HuH-7.5 (cell line): ENCODE measurements around the gene RASSF1.

ENCODE experiments used
- DNase-seq: peaks from one replicate; pipeline ENCODE4 v3.0.0; 2011; ENCODE audit warnings: low spot score

Gene RASSF1

DNA sequence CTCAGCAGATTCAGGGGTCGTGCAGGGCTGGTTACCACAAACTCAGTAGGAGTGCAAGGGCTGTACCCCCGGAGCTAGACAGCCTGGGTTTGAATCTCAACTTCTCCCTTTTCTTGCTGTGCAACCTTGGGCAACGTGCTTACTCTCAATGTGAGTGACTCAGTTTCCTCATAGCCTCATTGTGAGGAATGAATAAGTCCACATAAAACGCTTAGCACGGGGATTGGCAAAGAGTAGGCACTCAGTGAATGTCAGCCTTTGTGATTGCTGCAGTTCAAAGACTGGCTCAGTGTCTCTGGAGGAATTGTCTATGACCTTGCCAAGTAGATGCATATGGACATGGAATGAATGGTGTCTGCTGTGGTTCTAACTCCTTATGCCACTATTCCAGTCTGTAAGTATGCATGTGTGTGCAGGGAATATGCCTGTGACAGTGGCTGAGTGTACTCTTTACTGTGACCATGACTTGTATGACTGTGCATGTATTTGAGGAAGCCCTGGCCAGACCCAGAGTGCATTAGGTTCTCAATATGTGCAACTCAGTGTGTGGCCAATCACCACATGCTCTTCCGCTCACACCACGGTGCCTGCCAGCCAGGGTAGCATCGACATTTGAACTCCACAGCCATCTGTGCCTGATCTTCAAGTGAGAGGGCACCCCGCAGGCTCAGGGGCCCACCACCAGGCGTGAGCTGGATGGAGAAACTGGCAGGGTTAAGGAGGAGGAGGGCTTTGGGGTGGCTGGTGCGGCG lies 40.5 kb downstream of the RASSF1 start:
- DNase-seq: no peak

DNA sequence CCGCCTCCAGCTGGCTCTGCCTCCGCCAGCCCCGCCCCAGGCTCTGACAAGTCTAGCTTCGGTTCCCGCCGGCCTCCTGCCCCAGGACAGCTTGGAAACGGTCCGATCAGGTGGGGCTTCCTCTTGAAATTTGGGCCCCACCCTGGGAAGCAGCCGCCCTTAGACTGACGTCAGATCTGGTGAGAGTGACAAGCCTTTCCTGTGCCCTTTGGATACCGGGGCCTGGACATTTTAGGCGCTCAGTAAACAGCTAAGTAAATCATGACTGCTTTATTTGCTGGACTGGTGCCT lies 41.1 kb downstream of the RASSF1 start:
- DNase-seq: no peak

DNA sequence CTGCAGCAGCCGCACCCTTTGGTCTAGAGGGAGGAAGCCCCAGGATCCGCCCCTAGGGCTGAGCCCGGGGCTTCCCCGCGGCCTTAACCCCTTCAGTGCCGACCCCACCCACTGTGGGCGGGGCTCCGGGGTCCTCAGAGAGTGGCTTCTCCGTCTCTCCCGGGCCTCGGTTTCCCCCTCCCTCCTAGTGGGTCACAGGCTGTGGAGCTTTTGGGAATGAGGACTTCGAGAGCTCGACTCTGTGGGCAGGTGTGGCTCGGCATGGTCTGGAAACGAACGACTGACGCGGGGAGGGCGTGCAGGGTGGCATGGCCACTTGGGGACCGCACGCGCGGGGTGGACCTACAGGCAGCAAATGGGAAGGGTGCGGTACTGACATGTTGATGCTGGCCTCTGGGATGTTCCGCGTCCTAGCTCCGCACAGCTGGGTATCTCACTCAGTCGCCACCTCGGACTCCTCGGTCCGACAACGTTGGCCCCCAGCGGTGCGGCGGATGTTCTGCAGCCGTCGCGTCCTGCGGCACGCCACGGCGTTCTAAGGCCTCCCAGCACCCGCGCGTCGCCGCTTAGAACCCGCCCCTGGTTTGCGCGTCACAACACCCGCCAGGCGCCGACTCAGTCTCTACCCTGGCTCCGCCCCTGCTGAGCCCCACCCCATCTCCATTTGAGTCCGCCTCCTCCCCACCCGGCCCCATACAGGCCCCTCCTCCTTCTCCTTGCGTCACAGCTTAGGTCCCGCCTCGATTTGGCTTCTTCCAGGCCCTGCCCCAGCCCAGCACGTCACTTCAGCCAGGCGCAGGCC lies 41.6 kb downstream of the RASSF1 start, which contains the start of the genes HYAL3 and NAA80:
TSS of gene HYAL3 (minus strand) at position 570 of the 802 bp plus-strand sequence. CDS start 3,803 bp downstream, outside the sequence.
TSS of gene NAA80 (minus strand) at position 570 of the 802 bp plus-strand sequence. CDS start 1,942 bp downstream, outside the sequence.
- DNase-seq: peak; percentile 98

- peak; percentile 57 for DNase-seq
Observed at GRCh38 chr3:50297896-50298725, 42.5 kb downstream of the RASSF1 start.

GRCh38 chr3:50297384-50297775 lies 43.3 kb downstream of the RASSF1 start:
- no peak for DNase-seq

DNA sequence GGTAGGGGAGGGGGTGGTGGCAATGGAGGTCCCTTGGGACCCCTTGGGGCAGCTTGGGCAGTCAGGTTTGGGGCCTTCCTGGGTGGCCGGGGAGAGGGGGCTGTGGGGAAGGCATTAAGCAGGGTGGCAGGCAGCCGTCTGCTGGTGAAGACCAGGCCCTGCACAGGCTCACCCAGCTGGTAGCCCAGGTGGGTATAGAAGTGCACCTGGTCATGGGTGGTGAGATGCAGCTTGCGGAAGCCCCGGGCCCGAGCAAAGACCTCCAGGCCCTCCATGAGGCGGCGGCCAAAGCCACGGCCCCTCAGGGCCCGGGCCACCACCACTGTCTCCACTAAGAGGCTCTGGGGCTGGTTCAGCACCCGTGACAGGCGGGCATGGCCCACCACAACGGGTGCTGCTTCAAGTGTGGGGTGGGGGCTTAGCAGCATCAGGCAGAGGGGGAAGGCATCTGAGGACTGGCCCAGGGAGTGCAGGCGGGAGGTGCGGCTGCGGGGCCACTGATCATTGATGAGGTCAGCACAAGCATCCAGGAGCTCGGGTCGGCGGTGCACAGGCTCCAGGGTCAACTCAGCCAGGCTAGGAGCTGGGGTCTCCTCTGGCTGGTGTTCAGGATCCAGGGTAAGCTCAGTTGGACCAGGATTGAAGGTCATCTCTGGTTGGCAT lies 43.8 kb downstream of the RASSF1 start:
- DNase-seq: no peak

DNA sequence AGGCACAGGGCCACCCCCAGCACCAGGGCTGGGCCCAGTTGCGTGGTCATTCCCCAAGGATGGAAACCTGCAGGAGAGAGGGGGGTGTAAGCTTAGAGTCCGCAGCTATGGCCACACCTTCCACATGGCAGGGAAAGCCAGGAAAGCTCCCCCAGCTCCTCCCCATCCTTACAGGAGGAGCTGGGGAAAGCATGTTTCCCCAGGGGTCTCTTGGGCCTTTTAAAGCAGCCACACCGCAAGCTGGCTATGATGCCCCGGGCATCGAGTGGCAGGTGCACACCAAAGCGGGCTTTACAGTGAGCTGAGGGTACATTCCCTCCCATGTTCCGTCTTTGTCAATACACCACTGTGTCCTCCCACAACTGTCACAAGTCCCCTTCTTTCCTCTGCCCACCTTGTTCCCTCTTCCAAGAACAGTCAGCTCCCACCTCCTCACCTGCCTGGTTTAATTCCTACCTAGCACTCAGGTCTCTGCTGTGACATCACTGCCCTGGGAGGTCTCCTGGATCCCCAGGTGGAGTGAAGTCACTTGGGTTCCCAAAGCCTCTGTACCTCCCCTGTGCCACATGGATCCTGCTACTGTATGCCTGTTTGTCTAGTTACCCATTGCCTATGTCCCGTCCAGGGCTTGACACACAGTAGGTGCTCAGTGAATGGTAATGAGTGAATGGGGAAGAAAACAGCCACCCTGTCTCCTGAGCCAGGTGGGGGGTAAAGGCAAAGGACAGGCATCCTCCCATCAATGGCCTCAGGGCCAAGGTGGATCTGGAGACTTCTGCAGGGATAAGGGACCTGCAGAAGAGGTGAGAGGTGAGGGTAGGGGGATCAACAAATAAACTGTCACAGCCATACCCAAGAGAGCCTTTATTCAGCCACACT lies 44.8 kb downstream of the RASSF1 start:
- no peak for DNase-seq

DNA sequence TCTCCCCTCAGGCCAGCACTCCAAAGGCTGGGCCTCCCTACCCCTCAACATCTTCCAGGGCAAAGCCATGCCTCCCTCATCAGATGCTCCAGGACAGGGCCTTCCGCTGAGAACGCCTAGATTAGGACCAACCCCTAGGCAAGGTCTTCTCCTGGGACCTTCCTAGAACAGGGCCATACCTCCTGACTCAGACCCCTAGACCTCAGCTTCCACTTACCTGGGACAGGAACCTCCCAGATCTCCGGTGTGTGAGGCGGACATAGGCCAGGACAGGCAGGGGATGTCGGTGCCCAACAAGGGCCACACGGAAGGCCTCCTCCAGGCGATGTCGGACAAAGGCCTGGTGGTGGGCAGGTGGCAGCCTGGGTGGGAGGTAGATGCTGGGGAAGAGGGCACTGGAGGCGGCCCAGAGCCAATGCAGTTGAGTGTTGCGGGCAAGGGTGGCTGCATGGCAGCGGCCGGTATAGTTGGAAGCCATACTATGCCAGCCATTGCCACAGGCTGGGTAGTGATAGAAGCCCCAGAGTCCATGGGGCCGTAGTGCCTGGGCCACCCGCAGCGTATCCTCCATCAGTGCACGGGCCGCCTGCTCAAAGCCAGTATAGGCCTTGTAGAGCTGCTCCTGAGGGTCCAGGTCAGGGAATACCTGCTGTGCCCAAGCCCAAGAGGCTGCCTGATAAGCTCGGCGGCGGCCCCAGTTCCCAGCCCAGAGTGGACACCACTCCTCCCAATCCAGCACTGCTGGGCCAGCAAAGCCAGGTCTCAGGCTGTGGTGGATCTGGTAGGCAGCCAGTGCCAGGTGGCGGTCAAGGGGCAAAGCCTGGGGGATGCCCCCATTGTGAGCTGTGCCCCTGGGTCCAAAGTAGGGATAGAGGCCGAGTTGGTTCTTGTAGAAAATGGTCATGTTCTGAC lies 45.9 kb downstream of the RASSF1 start:
- no peak for DNase-seq

DNA sequence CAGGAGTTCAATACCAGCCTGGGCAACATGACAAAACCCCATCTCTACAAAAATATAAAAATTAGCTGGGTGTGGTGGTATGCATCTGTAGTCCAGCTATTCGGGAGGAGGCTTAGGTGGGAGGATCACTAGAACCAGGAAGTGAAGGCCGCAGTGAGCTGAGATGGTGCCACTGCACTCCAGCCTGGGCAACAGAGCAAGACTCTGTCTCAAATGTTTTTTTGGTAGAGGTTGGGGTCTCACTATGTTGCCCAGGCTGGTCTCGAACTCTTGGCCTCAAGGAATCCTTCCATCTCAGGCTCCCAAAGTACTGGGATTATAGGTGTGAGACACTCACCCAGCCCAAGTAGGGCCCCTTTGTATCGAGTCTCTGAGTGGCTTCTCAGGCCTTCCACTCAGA lies 46.5 kb downstream of the RASSF1 start:
- no peak for DNase-seq

DNA sequence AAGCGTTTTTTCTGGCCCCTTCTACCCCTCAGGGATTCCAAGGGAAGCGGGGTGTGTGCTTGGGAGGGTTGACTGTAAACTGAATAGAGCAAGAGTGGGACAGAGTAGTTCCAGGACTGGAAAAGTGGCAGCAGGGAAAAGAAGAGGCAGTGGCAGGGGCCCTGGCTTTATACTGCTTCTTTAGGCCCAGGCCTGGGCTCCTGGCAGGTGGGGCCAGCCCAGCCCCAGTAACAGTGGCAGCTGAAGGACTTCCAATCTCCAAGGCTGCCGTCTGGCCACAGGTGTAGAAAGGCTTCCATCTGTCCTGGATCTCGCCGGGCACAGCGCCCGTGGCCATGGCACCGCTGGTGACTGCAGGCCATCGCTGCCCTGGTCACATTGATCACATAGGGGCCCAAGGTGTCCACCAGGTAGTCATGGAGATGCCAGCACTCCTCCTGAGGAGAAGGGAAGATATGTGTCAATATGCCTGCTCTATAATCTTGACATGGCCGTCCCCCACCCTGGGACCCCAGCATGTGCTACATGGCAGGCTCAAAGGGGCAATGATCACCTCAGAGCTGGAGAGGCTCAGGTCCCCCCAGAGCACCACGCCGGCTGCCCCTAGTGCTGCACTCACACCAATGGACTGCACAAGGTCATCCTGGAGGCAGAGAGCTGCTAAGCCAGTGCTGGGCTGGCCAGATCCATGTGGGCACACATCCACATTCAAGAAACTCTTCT lies 47.4 kb downstream of the RASSF1 start:
- DNase-seq: no peak

DNA sequence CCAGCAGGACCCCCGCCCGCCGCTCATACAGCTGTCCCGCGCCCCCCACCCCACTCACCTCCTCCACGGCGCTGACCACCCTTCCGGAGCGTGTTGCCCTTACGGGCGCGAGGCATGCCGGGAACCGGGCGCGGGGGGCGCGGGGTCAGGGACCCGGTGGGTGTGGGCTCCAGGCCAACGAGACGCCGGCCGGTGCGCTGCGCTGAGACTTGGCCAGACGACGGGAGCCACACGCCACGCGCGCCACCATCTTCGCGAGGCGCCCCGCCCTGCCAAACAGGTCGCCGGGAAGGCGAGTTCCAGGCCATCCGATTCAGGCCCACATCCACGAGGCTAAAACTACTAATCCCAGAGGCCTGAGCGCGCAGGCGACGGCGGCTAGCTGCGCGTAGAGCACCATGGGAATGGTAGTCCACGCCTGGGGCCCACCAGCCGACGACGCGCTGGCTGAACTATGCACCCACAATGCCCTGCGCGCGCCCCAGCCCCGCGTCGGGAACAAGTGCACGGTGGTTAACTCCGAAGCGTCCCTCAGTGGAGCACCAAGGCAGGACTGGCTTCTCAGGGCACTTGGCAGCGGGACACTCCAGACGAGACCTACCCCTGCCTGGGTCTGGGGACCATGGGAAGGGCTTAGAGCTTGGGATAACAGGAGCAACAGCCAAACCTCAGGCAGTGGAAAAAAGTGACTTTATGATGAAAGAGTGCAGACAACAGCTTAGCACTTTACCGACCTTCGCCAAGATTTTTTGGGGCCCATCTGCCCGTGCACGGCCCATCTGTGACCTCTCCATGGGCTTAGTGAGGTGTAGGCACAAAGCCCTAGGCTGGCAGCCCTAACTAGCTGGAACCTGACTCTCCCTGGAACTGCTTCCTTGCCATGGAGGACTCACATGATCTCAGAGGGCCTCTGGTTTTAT lies 48.2 kb downstream of the RASSF1 start, which contains the start of gene IFRD2:
TSS of gene IFRD2 (minus strand) at position 271 of the 920 bp plus-strand sequence. CDS start at position 116, 155 bp downstream.
- peak; percentile 94 for DNase-seq

DNA sequence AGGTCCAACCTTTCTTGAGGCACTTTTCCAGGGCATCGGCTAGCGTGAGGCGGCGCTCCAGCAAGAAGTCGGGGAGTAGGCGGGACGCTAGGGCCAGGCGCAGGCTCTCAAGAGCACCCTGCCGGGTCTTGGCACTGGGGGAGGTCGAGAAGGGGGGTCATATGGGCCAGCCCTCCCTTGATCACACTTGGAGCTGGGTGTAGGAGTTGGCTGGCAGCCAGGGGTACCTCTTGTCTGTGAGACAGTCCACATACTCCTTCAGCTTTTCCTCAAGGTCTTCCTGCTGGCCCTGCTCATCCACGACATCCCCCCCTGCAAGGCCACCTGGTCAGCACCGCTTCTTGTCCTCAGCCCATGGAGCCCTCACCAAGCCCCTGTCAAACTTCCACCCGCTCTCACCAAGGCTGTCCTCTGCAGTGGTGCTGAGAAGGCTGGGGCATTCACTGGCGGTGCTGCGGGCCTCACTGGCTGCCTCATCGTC lies 50.4 kb downstream of the RASSF1 start:
- DNase-seq: no peak

DNA sequence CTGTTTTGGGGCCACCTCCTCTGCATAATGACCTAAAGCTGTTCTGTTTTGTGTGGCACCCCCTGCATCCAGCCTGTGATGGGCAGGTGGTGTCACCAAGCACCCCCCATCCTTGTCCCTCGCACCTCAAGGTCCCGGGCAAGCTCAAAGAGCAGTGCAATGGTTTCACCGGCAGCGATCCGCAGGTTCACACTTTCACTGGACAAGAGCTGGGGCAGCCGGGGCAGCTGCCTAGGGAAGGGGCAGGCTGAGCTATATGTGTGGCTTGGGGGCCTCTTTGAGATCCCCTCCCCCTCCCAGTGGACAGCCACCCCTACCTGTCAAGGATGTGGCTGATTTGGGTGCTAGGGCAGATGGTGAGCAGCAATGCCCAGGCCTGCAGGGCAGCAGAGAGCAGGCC lies 51.5 kb downstream of the RASSF1 start:
- no peak for DNase-seq

DNA sequence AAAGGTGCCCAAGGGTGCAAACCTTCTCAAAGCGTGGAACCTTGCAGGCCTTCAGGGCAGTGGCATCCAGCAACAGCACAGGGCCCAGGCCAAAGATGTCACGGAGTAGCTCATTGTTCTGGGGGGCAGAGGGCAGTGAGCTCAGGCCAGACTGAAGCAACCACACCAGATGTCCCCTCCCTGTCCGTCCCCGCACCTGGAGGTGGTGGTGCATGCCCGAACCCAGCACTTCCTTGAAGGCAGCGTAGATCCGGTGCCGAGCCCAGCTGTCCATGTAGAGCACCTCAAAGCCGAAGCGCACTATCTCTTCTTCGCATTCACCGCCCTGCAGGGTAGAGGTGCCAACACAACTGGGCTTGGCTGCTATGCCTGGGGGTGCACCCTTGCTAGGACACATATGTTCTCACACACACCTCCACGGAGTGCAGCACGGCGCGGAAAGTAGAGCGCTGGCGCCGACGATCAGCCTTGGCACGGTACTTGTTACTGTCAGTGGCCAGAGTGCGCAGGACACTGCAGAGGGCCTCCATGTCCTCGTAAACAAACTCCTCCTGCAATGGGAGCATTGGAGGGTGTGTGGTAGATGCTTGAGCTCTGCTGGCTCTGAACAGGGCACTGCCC lies 52.1 kb downstream of the RASSF1 start:
- DNase-seq: no peak

DNA sequence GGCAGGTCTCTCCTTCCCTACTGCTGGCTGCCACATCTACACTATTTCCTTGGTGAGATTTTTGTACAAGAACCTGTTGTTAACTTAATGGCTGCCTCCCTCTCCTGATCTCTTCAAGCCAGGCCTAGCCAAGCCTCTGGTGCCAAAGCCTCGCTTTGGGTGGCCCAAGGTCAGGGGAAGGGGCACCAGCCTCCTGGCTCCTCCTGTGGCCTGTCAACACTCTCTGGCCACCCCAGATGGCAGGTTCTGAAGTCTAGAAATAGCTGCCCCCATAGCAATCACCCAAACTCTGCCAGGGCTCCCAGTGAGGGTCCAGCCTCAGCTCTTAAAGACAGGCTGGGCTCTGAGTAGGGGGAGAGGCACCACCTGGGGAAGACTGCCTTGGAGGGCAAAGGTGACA lies 53.4 kb downstream of the RASSF1 start:
- no peak for DNase-seq

- no peak for DNase-seq
Observed at GRCh38 chr3:50286322-50287227, 54.1 kb downstream of the RASSF1 start.
